B cell (primary cell): ENCODE measurements around the gene MAP3K6. TPM values are rescaled to one million over a fixed set of nuclear protein-coding genes. Genes with fewer than 3 reads are reported as not detected.

Source experiments
- ATAC-seq: fragments of 200-7000 bp; cut with Tn5 transposase; one replicate; pipeline ENCODE4 v1.10.0; 2021; ENCODE audit warnings: low read depth, mild to moderate bottlenecking, moderate number of reproducible peaks, moderate library complexity
- CTCF ChIA-PET: fragments of 350-600 bp; sonication (Branson Sonifier 250); formaldehyde crosslinking; loops from one replicate; lab custom pipeline; 2021; ENCODE audit warnings: antibody characterized with exemption, inconsistent platforms; lab: Charles Lee
- POLR2A ChIA-PET: fragments of 350-600 bp; sonication (Branson Sonifier 250); formaldehyde crosslinking; loops from one replicate; lab custom pipeline; 2021; ENCODE audit warnings: antibody characterized with exemption; lab: Charles Lee
- DNase-seq: peaks from one replicate; pipeline ENCODE4 v3.0.0; 2013
- H2AFZ ChIP-seq: 2 replicates; pipeline ENCODE4 v1.6.1; 2012; ENCODE audit warnings: mild to moderate bottlenecking, low read depth, low read length; ENCODE audit not compliant: insufficient read depth, poor library complexity, severe bottlenecking
- H3K27ac ChIP-seq, 2 donors: 1 replicate in 1 of 2; 2 replicates in 1 of 2; pipeline ENCODE4 v1.5.1; 2012 to 2013; ENCODE audit warnings: low read length in 2 of 2, mild to moderate bottlenecking in 2 of 2, moderate library complexity in 1 of 2
- H3K27me3 ChIP-seq, 4 experiments: fragments of 200-600 bp in 1 of 4; sonication (generic) in 1 of 4; replicated peaks in 1 of 4; 1 replicate in 2 of 4; 2 replicates in 2 of 4; pipeline versions ENCODE4 v1.6.1 to v1.7.0; 2013 to 2016; ENCODE audit warnings: low read length in 3 of 4, mild to moderate bottlenecking in 2 of 4, mixed read lengths in 1 of 4, moderate library complexity in 1 of 4; ENCODE audit not compliant: insufficient read depth in 4 of 4, control insufficient read depth in 3 of 4; ENCODE audit errors: control extremely low read depth in 1 of 4
- H3K36me3 ChIP-seq, 2 experiments: replicated peaks in 1 of 2; 1 replicate in 1 of 2; 2 replicates in 1 of 2; pipeline versions ENCODE4 v1.6.1 to v1.7.1; 2013; ENCODE audit warnings: low read length in 1 of 2; ENCODE audit not compliant: insufficient read depth in 2 of 2, control insufficient read depth in 1 of 2; ENCODE audit errors: control extremely low read depth in 1 of 2, extremely low read depth in 1 of 2
- H3K4me1 ChIP-seq, 2 donors: fragments of 200-600 bp in 1 of 2; sonication (generic) in 1 of 2; 1 replicate in 1 of 2; 2 replicates in 1 of 2; pipeline versions ENCODE4 v1.5.1 to v1.6.1; 2013 to 2017; ENCODE audit warnings: low read length in 2 of 2; ENCODE audit not compliant: control insufficient read depth in 2 of 2, insufficient read depth in 2 of 2
- H3K4me2 ChIP-seq: replicated peaks from 2 replicates; pipeline ENCODE3; 2012; ENCODE audit warnings: mild to moderate bottlenecking, low read depth, low read length; ENCODE audit not compliant: poor library complexity, severe bottlenecking
- H3K4me3 ChIP-seq, 5 experiments: fragments of 200-600 bp in 1 of 5; sonication (generic) in 1 of 5; 1 replicate in 3 of 5; 2 replicates in 2 of 5; pipeline versions ENCODE4 v1.5.1 to v1.7.0; 2011 to 2016; ENCODE audit warnings: low read length in 4 of 5, mild to moderate bottlenecking in 4 of 5, low read depth in 2 of 5, control low read depth in 1 of 5, moderate library complexity in 1 of 5; ENCODE audit not compliant: insufficient read depth in 1 of 5; ENCODE audit errors: control extremely low read depth in 1 of 5, extremely low read depth in 1 of 5
- H3K79me2 ChIP-seq: fragments of 200-600 bp; sonication (generic); one replicate; pipeline ENCODE4 v1.6.0; 2016; ENCODE audit warnings: low read length; ENCODE audit not compliant: control insufficient read depth, insufficient read depth
- H3K9ac ChIP-seq: fragments of 200-600 bp; sonication (generic); 2 replicates; pipeline ENCODE4 v1.6.1; 2017; ENCODE audit warnings: mild to moderate bottlenecking, low read length, moderate library complexity
- H3K9me3 ChIP-seq, 3 donors: one replicate each; pipeline versions ENCODE4 v1.6.1 to v1.7.1; 2013; ENCODE audit warnings: low read length in 2 of 3; ENCODE audit not compliant: control insufficient read depth in 2 of 3, insufficient read depth in 1 of 3; ENCODE audit errors: control extremely low read depth in 1 of 3
- H4K20me1 ChIP-seq: 2 replicates; pipeline ENCODE4 v1.6.0; 2012; ENCODE audit warnings: mild to moderate bottlenecking, low read length; ENCODE audit not compliant: insufficient read depth, control insufficient read depth, poor library complexity, severe bottlenecking
- H3K27ac Mint-ChIP-seq: one replicate; pipeline ENCODE4 v1.8.0; 2021; ENCODE audit warnings: mixed read lengths
- H3K27me3 Mint-ChIP-seq: one replicate; pipeline ENCODE4 v1.8.0; 2021; ENCODE audit warnings: mixed read lengths
- H3K4me1 Mint-ChIP-seq: one replicate; pipeline ENCODE4 v1.8.0; 2021; ENCODE audit warnings: mixed read lengths
- H3K4me3 Mint-ChIP-seq: one replicate; pipeline ENCODE4 v1.8.0; 2021; ENCODE audit warnings: mixed read lengths
- H3K9me3 Mint-ChIP-seq: one replicate; pipeline ENCODE4 v1.8.0; 2022; ENCODE audit warnings: mixed read lengths; ENCODE audit not compliant: insufficient read depth
- EZH2 ChIP-seq: IDR thresholded peaks from 2 replicates; pipeline ENCODE4 v1.6.1; 2012; ENCODE audit warnings: borderline replicate concordance, low read depth, mild to moderate bottlenecking, moderate library complexity, low read length; ENCODE audit not compliant: insufficient read depth, poor library complexity, severe bottlenecking
- WGBS: methylation state at CpG from one replicate; pipeline ENCODE4 v1.1.5; 2013; ENCODE audit warnings: missing lambda C conversion rate; ENCODE audit not compliant: insufficient coverage; 5-methylcytosine and 5-hydroxymethylcytosine counted together
- intact Hi-C: fragments of 100-400 bp; cut with micrococcal nuclease; formaldehyde crosslinking; loops from one replicate; pipeline ENCODE4 v1.10.0; 2022
- polyA plus RNA-seq: library from polyadenylated mRNA; depleted of rRNA; stranded (reverse); fragments of >200 nt; gene quantifications from 2 replicates; pipeline ENCODE4 v1.2.3, GENCODE V29; 2012
- total RNA-seq, 2 donors: library from RNA; stranded (reverse); fragments of 120-200 nt in 1 of 2; gene quantifications; 1 replicate in 1 of 2; 2 replicates in 1 of 2; pipeline versions ENCODE4 v1.2.3 to v1.2.4, GENCODE V29; 2013 to 2022
- TF ChIP-seq, protein P1 (sequence below): fragments of 200-600 bp; IDR thresholded peaks from one replicate; pipeline ENCODE4 v1.8.0; 2022; ENCODE audit warnings: antibody characterized with exemption, mild to moderate bottlenecking

Gene MAP3K6
- total and polyA plus RNA-seq, 2 donors (not counting 1 experiment from before 2014, with no cell fraction given): 9.4 to 11.0 TPM

DNA sequence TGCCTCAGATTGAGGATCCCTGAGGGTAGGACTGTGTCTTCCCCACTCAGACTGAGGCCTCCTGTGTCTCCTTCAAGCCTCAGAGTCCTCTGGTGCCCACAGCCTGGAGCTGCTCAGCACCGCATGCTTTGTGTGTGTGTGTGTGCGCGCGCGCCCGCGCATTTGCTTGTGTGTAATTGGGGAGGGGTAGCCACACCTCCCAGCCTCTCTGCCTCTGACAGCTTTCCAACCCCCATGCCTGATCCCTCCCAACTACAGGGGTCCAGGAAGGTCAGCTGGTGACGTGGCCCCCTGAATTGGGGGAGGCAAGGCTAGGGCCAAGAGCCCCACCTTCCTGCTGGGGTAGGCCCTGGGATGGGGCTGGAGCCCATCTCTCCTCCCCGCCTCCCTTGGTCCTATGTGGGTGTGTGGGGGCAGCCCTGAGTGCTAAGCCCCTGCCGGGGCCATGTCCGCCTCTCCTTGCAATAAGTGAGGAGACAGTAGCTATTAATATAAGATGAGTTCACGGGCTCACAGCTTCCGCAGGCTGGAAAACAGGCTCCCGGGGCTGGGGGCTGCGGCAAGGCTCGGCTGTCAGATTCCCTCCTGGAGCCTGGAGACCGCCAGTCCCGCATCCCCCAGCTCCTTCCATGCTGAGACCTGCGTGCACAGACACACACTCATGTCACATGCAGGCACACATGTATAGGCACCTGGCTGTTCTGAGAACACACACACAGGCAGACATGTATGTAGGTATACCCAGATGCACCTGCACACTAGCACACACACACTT is 32.7 kb upstream of the MAP3K6 start:
- Histone ChIP-seq H3K79me2 (no peaks in the 10 kb centered on the region), H4K20me1 (no peaks in the 10 kb centered on the region), H3K27me3 (no peaks in the 10 kb centered on the region), H3K9ac (no peak overlapping the region), H3K27ac (peak overlapping the region in 1 of 2 donors; percentile 38), H3K4me3 (no peak overlapping the region), H3K4me1 (peaks cover 30 to 44% of the 10 kb centered on the region in 2 donors), H3K36me3 (no peaks in the 10 kb centered on the region), H3K9me3 (no peaks in the 10 kb centered on the region), H2AFZ (no peak overlapping the region), H3K4me2 (no peak overlapping the region)
- CTCF ChIA-PET: interaction anchor here (0.6 to 7.8 kb wide), 8 partner anchors 12 to 365 kb away, joined by 3 to 402 read pairs (median 4); partner anchors contain the start of gene AHDC1
- POLR2A ChIA-PET: no interaction called here
- TF ChIP-seq, protein P1, sequence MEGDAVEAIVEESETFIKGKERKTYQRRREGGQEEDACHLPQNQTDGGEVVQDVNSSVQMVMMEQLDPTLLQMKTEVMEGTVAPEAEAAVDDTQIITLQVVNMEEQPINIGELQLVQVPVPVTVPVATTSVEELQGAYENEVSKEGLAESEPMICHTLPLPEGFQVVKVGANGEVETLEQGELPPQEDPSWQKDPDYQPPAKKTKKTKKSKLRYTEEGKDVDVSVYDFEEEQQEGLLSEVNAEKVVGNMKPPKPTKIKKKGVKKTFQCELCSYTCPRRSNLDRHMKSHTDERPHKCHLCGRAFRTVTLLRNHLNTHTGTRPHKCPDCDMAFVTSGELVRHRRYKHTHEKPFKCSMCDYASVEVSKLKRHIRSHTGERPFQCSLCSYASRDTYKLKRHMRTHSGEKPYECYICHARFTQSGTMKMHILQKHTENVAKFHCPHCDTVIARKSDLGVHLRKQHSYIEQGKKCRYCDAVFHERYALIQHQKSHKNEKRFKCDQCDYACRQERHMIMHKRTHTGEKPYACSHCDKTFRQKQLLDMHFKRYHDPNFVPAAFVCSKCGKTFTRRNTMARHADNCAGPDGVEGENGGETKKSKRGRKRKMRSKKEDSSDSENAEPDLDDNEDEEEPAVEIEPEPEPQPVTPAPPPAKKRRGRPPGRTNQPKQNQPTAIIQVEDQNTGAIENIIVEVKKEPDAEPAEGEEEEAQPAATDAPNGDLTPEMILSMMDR: no peak
- no peak for TF ChIP-seq EZH2
- Mint-ChIP-seq H3K4me1 (peaks cover 44% of the 10 kb centered on the region), H3K4me3 (no peak overlapping the region), H3K9me3 (no peaks in the 10 kb centered on the region), H3K27ac (no peak overlapping the region), H3K27me3 (no peaks in the 10 kb centered on the region)
- intact Hi-C loops: loop anchor here (10.0 kb wide), 1 partner anchor 165 kb away; the partner anchor contains the start of gene WDTC1
- 91% methylated on average over 9 of the region's 19 CpGs for WGBS
- no peak for ATAC-seq
- DNase-seq: no peak
